Measurements from ENCODE around the gene CAMK2A. TPM values are rescaled to one million over a fixed set of nuclear protein-coding genes. Genes with fewer than 3 reads are reported as not detected.

Gene CAMK2A
- total and polyA plus RNA-seq, 4 donors, result 0.31 to 2.7 (median 1.0) TPM

DNA sequence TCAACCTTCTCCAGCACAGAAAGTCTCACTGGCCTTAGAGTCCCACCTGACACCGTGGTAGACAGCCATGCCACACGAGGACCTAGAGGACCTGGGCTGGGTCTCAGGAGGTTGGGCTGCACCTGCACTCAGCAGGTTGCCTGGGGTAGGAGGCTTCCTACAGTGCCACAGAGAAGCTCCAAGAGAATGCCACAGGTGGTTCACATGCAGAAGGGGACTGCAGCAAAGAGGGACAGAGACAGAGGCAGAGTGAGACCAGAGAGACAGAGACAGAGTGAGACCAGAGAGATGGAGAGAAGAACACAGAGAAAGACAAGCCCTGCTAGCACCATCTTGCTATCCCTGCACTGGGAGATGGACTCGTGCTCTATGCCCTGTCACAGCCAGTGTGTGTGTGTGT lies 5.7 kb downstream of the CAMK2A start:
- WGBS, 2 donors, result 77 to 79% methylated on average over 3 of the region's 3 CpGs
- ATAC-seq (ENCODE audit: insufficient read depth, low FRiP score) (no peak), DNase-seq (no peak)
- Histone ChIP-seq H3K4me3 (no peak overlapping the region), H3K9me3 (ENCODE audit: control insufficient read depth in 4 of 4, insufficient read depth in 3 of 4, low read length in 3 of 4) (no peaks in the 10 kb centered on the region), H3K4me1 (ENCODE audit: control insufficient read depth in 5 of 5, insufficient read depth in 5 of 5, low read length in 5 of 5) (peaks cover 0 to 19% (median 9%) of the 10 kb centered on the region in 5 donors), H3K36me3 (ENCODE audit: control insufficient read depth in 4 of 4, insufficient read depth in 4 of 4, low read length in 4 of 4) (no peaks in the 10 kb centered on the region), H3K27ac (ENCODE audit: low read depth in 1 of 2, low read length in 1 of 2) (no peak overlapping the region), H3K27me3 (ENCODE audit: control insufficient read depth in 3 of 3, insufficient read depth in 3 of 3, low read length in 2 of 3) (no peaks in the 10 kb centered on the region), H3K9ac (ENCODE audit: insufficient read depth in 1 of 2, low read length in 2 of 2) (no peak overlapping the region)
- TF ChIP-seq, protein P1, sequence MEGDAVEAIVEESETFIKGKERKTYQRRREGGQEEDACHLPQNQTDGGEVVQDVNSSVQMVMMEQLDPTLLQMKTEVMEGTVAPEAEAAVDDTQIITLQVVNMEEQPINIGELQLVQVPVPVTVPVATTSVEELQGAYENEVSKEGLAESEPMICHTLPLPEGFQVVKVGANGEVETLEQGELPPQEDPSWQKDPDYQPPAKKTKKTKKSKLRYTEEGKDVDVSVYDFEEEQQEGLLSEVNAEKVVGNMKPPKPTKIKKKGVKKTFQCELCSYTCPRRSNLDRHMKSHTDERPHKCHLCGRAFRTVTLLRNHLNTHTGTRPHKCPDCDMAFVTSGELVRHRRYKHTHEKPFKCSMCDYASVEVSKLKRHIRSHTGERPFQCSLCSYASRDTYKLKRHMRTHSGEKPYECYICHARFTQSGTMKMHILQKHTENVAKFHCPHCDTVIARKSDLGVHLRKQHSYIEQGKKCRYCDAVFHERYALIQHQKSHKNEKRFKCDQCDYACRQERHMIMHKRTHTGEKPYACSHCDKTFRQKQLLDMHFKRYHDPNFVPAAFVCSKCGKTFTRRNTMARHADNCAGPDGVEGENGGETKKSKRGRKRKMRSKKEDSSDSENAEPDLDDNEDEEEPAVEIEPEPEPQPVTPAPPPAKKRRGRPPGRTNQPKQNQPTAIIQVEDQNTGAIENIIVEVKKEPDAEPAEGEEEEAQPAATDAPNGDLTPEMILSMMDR (IDR thresholded peaks at IDR 0.05; ENCODE audit: control extremely low read depth, extremely low read depth), result no peak

DNA sequence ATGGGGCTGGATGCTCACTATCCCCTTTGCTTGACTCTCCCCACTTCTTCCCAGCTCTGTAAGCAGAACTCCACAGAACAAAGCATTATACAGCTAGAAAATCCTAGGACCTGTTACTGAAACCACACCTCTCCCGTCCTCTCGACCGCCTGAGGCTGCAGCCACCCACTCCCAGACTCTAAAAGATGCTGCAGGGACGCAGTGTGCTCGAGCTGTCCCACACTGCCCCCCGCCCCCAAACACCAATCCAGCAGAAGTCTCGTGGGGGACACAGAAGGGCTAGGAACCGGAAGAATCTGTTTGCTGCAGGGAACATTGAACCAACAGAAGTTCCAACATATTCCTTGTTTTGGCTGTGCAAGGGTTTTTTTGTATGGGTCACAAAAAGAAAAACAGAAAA lies 7.6 kb downstream of the CAMK2A start:
- Histone ChIP-seq H3K4me3 (no peak overlapping the region), H3K9me3 (ENCODE audit: control insufficient read depth in 4 of 4, insufficient read depth in 3 of 4, low read length in 3 of 4) (no peaks in the 10 kb centered on the region), H3K27me3 (ENCODE audit: control insufficient read depth in 3 of 3, insufficient read depth in 3 of 3, low read length in 2 of 3) (no peaks in the 10 kb centered on the region), H3K9ac (ENCODE audit: insufficient read depth in 1 of 2, low read length in 2 of 2) (no peak overlapping the region), H3K36me3 (ENCODE audit: control insufficient read depth in 4 of 4, insufficient read depth in 4 of 4, low read length in 4 of 4) (no peaks in the 10 kb centered on the region), H3K4me1 (ENCODE audit: control insufficient read depth in 5 of 5, insufficient read depth in 5 of 5, low read length in 5 of 5) (peaks cover 0 to 31% (median 15%) of the 10 kb centered on the region in 5 donors), H3K27ac (ENCODE audit: low read depth in 1 of 2, low read length in 1 of 2) (no peak overlapping the region)
- 83 to 86% methylated on average over 8 of the region's 8 CpGs for WGBS, 2 donors
- ATAC-seq (ENCODE audit: insufficient read depth, low FRiP score) (no peak), DNase-seq (no peak)
- TF ChIP-seq, protein P1 (IDR thresholded peaks at IDR 0.05; ENCODE audit: control extremely low read depth, extremely low read depth), result no peak

DNA sequence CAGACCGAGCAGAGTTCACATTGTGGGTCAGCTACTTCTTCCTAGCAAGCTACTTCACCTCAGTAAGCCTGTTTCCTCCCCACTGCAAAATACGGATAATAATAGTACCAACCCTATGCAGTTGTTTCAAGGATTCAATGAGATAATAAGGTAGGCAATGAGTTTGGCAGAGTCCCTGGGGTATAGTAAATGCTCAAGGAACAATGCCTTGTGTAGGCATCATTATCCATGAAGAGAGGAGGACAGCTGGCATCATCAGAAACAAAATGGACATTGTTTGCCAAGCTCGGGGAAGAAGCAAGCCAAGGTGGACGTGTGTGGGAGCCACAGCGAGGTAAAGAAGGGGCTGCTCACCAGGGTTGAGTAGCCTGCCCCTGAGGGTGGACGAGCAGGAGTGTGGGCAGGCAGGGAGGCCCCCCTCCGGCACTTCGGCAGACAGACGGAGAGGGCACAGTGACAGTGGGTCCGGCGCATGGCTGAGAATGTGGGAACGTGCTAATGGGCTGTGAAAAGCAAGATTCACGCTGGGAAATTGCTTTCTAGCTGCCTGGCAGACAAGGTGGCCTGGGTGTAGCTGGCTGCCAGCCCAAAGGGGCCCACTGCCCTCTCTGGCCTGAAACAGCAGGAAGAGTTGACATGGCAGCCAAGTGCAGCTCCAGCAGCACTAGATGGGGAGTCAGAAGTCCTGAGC lies 10.1 kb downstream of the CAMK2A start:
- no peak overlapping the region for H3K4me3 ChIP-seq
- TF ChIP-seq, protein P1 (IDR thresholded peaks at IDR 0.05; ENCODE audit: control extremely low read depth, extremely low read depth), result no peak
- H3K36me3 ChIP-seq (ENCODE audit: control insufficient read depth in 4 of 4, insufficient read depth in 4 of 4, low read length in 4 of 4), result no peaks in the 10 kb centered on the region
- H3K27me3 ChIP-seq (ENCODE audit: control insufficient read depth in 3 of 3, insufficient read depth in 3 of 3, low read length in 2 of 3), result no peaks in the 10 kb centered on the region
- WGBS, 2 donors, result 76% methylated on average over 13 of the region's 13 CpGs
- no peaks in the 10 kb centered on the region for H3K9me3 ChIP-seq (ENCODE audit: control insufficient read depth in 4 of 4, insufficient read depth in 3 of 4, low read length in 3 of 4)
- ATAC-seq (ENCODE audit: insufficient read depth, low FRiP score), result no peak
- no peak overlapping the region for H3K27ac ChIP-seq (ENCODE audit: low read depth in 1 of 2, low read length in 1 of 2)
- peak overlapping the region in 1 of 2 donors; percentile 11 for H3K9ac ChIP-seq (ENCODE audit: insufficient read depth in 1 of 2, low read length in 2 of 2)
- peaks cover 0 to 31% (median 15%) of the 10 kb centered on the region in 5 donors for H3K4me1 ChIP-seq (ENCODE audit: control insufficient read depth in 5 of 5, insufficient read depth in 5 of 5, low read length in 5 of 5)
- peak; percentile 73 to 84 (median 79) for DNase-seq
